Liver (tissue), 9 donors: ENCODE results near the gene GRSF1. TPM values are rescaled to one million over a fixed set of nuclear protein-coding genes. Genes with fewer than 3 reads are reported as not detected.

Experiments
- DNase-seq: peaks from one replicate; pipeline ENCODE4 v3.0.0-alpha.2; 2017; ENCODE audit warnings: low spot score
- H3K27ac ChIP-seq, 2 donors: one replicate each; pipeline ENCODE4 v1.7.0; 2013; ENCODE audit warnings: inconsistent platforms in 2 of 2, low read length in 2 of 2, control low read depth in 1 of 2, low read depth in 1 of 2, mild to moderate bottlenecking in 1 of 2
- H3K27me3 ChIP-seq, 4 donors: one replicate each; pipeline versions ENCODE4 v1.6.1 to v1.7.0; 2013; ENCODE audit warnings: low read length in 3 of 4, inconsistent platforms in 1 of 4, mild to moderate bottlenecking in 1 of 4, moderate library complexity in 1 of 4; ENCODE audit not compliant: control insufficient read depth in 4 of 4, insufficient read depth in 4 of 4
- H3K36me3 ChIP-seq, 4 donors: one replicate each; pipeline versions ENCODE4 v1.6.1 to v1.7.0; 2013; ENCODE audit warnings: low read length in 3 of 4, mild to moderate bottlenecking in 3 of 4, low read depth in 1 of 4, moderate library complexity in 1 of 4; ENCODE audit not compliant: control insufficient read depth in 4 of 4, insufficient read depth in 3 of 4
- H3K4me1 ChIP-seq, 4 donors: one replicate each; pipeline versions ENCODE4 v1.6.1 to v1.7.0; 2013; ENCODE audit warnings: low read length in 3 of 4, mild to moderate bottlenecking in 3 of 4, moderate library complexity in 1 of 4; ENCODE audit not compliant: control insufficient read depth in 4 of 4, insufficient read depth in 4 of 4
- H3K4me3 ChIP-seq, 3 donors: one replicate each; pipeline versions ENCODE4 v1.6.1 to v1.7.0; 2013; ENCODE audit warnings: low read length in 3 of 3, control low read depth in 1 of 3, low read depth in 1 of 3, mild to moderate bottlenecking in 1 of 3
- H3K9ac ChIP-seq, 2 donors: one replicate each; pipeline ENCODE4 v1.7.0; 2013; ENCODE audit warnings: low read length in 2 of 2, mild to moderate bottlenecking in 2 of 2, moderate library complexity in 2 of 2, control low read depth in 1 of 2, low read depth in 1 of 2
- H3K9me3 ChIP-seq, 4 donors: one replicate each; pipeline versions ENCODE4 v1.6.1 to v1.7.0; 2013; ENCODE audit warnings: low read length in 3 of 4; ENCODE audit not compliant: control insufficient read depth in 4 of 4
- CTCF ChIP-seq: fragments of 150-350 bp; IDR thresholded peaks from 2 replicates; pipeline ENCODE4 v1.5.1; 2017; ENCODE audit warnings: improper control_type of control experiment, low read depth, low read length; ENCODE audit not compliant: missing input control
- EGR1 ChIP-seq, 2 donors: IDR thresholded peaks; 2 replicates each; pipeline ENCODE4 v1.6.1; 2016 to 2018; ENCODE audit warnings: antibody characterized with exemption in 2 of 2, low read depth in 2 of 2
- FOXA1 ChIP-seq: IDR thresholded peaks from 2 replicates; pipeline ENCODE4 v1.6.1; 2016; ENCODE audit warnings: antibody characterized with exemption
- FOXA2 ChIP-seq: IDR thresholded peaks from 2 replicates; pipeline ENCODE4 v1.6.1; 2016; ENCODE audit warnings: antibody characterized with exemption
- GABPA ChIP-seq, 2 donors: IDR thresholded peaks in 1 of 2; conservative IDR thresholded peaks in 1 of 2; 2 replicates each; pipeline ENCODE4 v1.6.1; 2016; ENCODE audit warnings: antibody characterized with exemption in 2 of 2, mild to moderate bottlenecking in 1 of 2, moderate library complexity in 1 of 2
- HNF4A ChIP-seq, 2 donors: conservative IDR thresholded peaks; 2 replicates each; pipeline ENCODE4 v1.6.1; 2016; ENCODE audit warnings: antibody characterized with exemption in 2 of 2, mild to moderate bottlenecking in 2 of 2
- HNF4G ChIP-seq: IDR thresholded peaks from 2 replicates; pipeline ENCODE4 v1.6.1; 2016; ENCODE audit warnings: antibody characterized with exemption
- MAX ChIP-seq: IDR thresholded peaks from 2 replicates; pipeline ENCODE4 v1.6.1; 2016; ENCODE audit warnings: antibody characterized with exemption
- NR2F2 ChIP-seq: IDR thresholded peaks from 2 replicates; pipeline ENCODE4 v1.6.1; 2016; ENCODE audit warnings: antibody characterized with exemption
- RAD21 ChIP-seq, 2 donors: IDR thresholded peaks; 2 replicates each; pipeline ENCODE4 v1.6.1; 2016; ENCODE audit warnings: antibody characterized with exemption in 2 of 2, mild to moderate bottlenecking in 2 of 2
- REST ChIP-seq: IDR thresholded peaks from 2 replicates; pipeline ENCODE4 v1.6.1; 2016; ENCODE audit warnings: antibody characterized with exemption, mild to moderate bottlenecking
- RXRA ChIP-seq, 2 donors: IDR thresholded peaks; 2 replicates each; pipeline ENCODE4 v1.6.1; 2017 to 2018; ENCODE audit warnings: antibody characterized with exemption in 2 of 2, mild to moderate bottlenecking in 1 of 2
- SP1 ChIP-seq: IDR thresholded peaks from 2 replicates; pipeline ENCODE4 v1.6.1; 2018; ENCODE audit warnings: antibody characterized with exemption, mild to moderate bottlenecking
- TAF1 ChIP-seq: conservative IDR thresholded peaks from 2 replicates; pipeline ENCODE4 v1.6.1; 2016; ENCODE audit warnings: antibody characterized with exemption, mild to moderate bottlenecking
- YY1 ChIP-seq: IDR thresholded peaks from 2 replicates; pipeline ENCODE4 v1.6.1; 2016; ENCODE audit warnings: antibody characterized with exemption, mild to moderate bottlenecking
- ZBTB33 ChIP-seq: IDR thresholded peaks from 2 replicates; pipeline ENCODE4 v1.6.1; 2016; ENCODE audit warnings: antibody characterized with exemption
- WGBS: extraction: QIAGEN DNeasy Blood & Tissue Kit; methylation state at CpG from one replicate; pipeline ENCODE4 v1.1.7; 2013; 5-methylcytosine and 5-hydroxymethylcytosine counted together
- polyA plus RNA-seq, 2 donors: library from polyadenylated mRNA; stranded (reverse) in 1 of 2; unstranded in 1 of 2; fragments of 200-250 nt in 1 of 2; fragments of >200 nt in 1 of 2; fragmentation: Nextera tagmentation in 1 of 2; extraction: Ambion mirVana in 1 of 2; gene quantifications; one replicate each; pipeline versions ENCODE4 v1.2.1 to v1.2.3, GENCODE V29; 2013 to 2015
- total RNA-seq, 2 donors: library from RNA; depleted of rRNA; stranded (reverse); fragments of >200 nt; gene quantifications; one replicate each; pipeline ENCODE4 v1.2.3, GENCODE V29; 2014
- donor health status: healthy.
- donor health status: healthy.
- donor health status: healthy.
- donor health status: healthy.
- donor health status: healthy.

The GRSF1 gene
- total and polyA plus RNA-seq, 4 donors: 22.5 to 30.4 (median 28.0) TPM

GRCh38 chr4:70841951-70842350, 2.3 kb upstream of the GRSF1 start:
- H3K4me1 ChIP-seq: peaks cover 2 to 9% (median 4%) of the 10 kb centered on the region in 4 donors

GRCh38 chr4:70841211-70841610, 1.5 kb upstream of the GRSF1 start:
- peaks cover 2 to 14% (median 5%) of the 10 kb centered on the region in 4 donors for H3K4me1 ChIP-seq
- H3K27ac ChIP-seq: no peak overlapping the region
- no peak overlapping the region for H3K9ac ChIP-seq
- no peak overlapping the region for H3K4me3 ChIP-seq
- H3K9me3 ChIP-seq: no peaks in the 10 kb centered on the region
- H3K27me3 ChIP-seq: no peaks in the 10 kb centered on the region
- H3K36me3 ChIP-seq: no peaks in the 10 kb centered on the region
- no peak for DNase-seq
- TF ChIP-seq MAX: no peak
- no peak for TF ChIP-seq HNF4A (conservative IDR thresholded peaks at IDR 0.05)
- no peak for TF ChIP-seq YY1
- TF ChIP-seq REST: no peak
- TF ChIP-seq ZBTB33: no peak
- TF ChIP-seq CTCF: no peak
- no peak for TF ChIP-seq FOXA2
- no peak for TF ChIP-seq RAD21 (IDR thresholded peaks at IDR 0.05)
- TF ChIP-seq TAF1: no peak

More at GRCh38 chr4:70841951-70842350, 2.3 kb upstream of the GRSF1 start:
- H3K27ac ChIP-seq: no peak overlapping the region
- DNase-seq: no peak
- H3K36me3 ChIP-seq: no peaks in the 10 kb centered on the region
- H3K4me3 ChIP-seq: no peak overlapping the region
- H3K27me3 ChIP-seq: no peaks in the 10 kb centered on the region
- TF ChIP-seq NR2F2 (no peak), HNF4A (conservative IDR thresholded peaks at IDR 0.05) (no peak), MAX (no peak), EGR1 (IDR thresholded peaks at IDR 0.05; ENCODE audit: low read depth in 2 of 2) (no peak), GABPA (IDR thresholded peaks at IDR 0.05 in 1 of 2, conservative IDR thresholded peaks at IDR 0.05 in 1 of 2) (no peak), CTCF (no peak), YY1 (no peak), FOXA2 (no peak), FOXA1 (no peak), SP1 (no peak), RXRA (IDR thresholded peaks at IDR 0.05) (no peak), HNF4G (no peak), ZBTB33 (no peak)
- no peak overlapping the region for H3K9ac ChIP-seq
- WGBS: 80% methylated on average over 1 of the region's 1 CpG
- no peaks in the 10 kb centered on the region for H3K9me3 ChIP-seq
